GM12891 (cell line): ENCODE results near the gene TMED1.
"Not testable (repeated sequence)": the region's sequence is repeated elsewhere in the genome, so short reads cannot be mapped to it uniquely, and the experiment has no call there.

ENCODE experiments used
- DNase-seq: peaks from one replicate; pipeline ENCODE4 v3.0.0; 2011; ENCODE audit warnings: low spot score; ENCODE audit not compliant: insufficient read length
- FAIRE-seq: peaks from 2 replicates; lab custom pipeline; 2011; peaks lifted over from hg19 to GRCh38; lab: Jason Lieb, UNC
- PAX5 ChIP-seq: IDR thresholded peaks from 2 replicates; pipeline ENCODE4 v1.6.1; 2011; ENCODE audit warnings: low read length, moderate library complexity, mild to moderate bottlenecking; ENCODE audit not compliant: insufficient read depth, severe bottlenecking
- POLR2A ChIP-seq: IDR thresholded peaks from 2 replicates; pipeline ENCODE4 v1.6.1; 2011; ENCODE audit warnings: low read depth, low read length, control low read depth
- POLR2AphosphoS5 ChIP-seq: IDR thresholded peaks from 2 replicates; pipeline ENCODE4 v1.6.1; 2011; ENCODE audit warnings: low read depth, low read length, control low read depth
- POU2F2 ChIP-seq: IDR thresholded peaks from 2 replicates; pipeline ENCODE4 v1.6.1; 2011; ENCODE audit warnings: low read depth, mild to moderate bottlenecking, control low read depth, low read length, moderate library complexity
- SPI1 ChIP-seq: IDR thresholded peaks from 2 replicates; pipeline ENCODE4 v1.6.1; 2011; ENCODE audit warnings: low read depth, low read length, control low read depth
- TAF1 ChIP-seq: IDR thresholded peaks from 2 replicates; pipeline ENCODE4 v1.6.1; 2011; ENCODE audit warnings: low read depth, low read length, control low read depth

TMED1 gene

GRCh38 chr19:10872546-10873107, 36.6 kb upstream of the TMED1 start:
- TF ChIP-seq POLR2AphosphoS5 (no peak), PAX5 (no peak), TAF1 (no peak), SPI1 (no peak), POU2F2 (no peak), POLR2A (no peak)
- FAIRE-seq (no peak), DNase-seq (no peak)

DNA sequence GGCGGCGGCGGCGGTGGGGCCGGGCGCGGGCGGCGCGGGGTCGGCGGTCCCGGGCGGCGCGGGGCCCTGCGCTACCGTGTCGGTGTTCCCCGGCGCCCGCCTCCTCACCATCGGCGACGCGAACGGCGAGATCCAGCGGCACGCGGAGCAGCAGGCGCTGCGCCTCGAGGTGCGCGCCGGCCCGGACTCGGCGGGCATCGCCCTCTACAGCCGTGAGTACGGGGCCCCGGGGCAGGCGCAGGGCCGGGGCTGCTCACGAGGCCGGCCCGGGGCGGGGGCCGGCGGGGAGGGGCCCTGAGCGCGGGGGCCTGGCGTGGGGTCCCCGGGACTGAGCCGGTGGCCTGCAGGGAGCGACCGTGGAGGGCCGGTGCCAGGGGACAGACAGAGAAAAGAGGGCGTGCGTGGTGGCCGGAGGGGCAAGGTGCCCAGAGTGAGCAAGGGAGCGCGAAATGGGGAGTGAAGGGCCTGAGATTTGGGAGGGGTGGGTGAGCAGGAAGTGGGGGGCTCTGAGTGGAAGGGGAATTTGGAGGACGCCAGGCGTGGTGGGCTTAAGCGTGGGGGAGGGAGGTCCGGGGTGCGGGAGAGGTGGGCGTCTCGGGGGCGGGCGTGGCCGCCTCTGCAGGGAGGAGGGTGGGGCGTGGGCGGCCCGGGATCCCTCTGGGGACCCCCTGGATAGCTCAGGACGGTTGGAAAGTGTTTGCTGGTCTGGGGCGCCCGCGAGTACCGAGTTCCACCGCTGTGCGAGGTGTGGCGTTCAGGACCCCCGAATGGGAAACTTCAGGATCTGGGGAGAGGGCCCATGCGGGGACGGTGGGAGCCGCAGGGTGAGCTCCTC, 35.9 kb upstream of the TMED1 start:
- FAIRE-seq = peak; percentile 5
- TF ChIP-seq PAX5 (no peak), TAF1 (no peak), SPI1 (no peak), POLR2A (no peak), POLR2AphosphoS5 (no peak), POU2F2 (no peak)

DNA sequence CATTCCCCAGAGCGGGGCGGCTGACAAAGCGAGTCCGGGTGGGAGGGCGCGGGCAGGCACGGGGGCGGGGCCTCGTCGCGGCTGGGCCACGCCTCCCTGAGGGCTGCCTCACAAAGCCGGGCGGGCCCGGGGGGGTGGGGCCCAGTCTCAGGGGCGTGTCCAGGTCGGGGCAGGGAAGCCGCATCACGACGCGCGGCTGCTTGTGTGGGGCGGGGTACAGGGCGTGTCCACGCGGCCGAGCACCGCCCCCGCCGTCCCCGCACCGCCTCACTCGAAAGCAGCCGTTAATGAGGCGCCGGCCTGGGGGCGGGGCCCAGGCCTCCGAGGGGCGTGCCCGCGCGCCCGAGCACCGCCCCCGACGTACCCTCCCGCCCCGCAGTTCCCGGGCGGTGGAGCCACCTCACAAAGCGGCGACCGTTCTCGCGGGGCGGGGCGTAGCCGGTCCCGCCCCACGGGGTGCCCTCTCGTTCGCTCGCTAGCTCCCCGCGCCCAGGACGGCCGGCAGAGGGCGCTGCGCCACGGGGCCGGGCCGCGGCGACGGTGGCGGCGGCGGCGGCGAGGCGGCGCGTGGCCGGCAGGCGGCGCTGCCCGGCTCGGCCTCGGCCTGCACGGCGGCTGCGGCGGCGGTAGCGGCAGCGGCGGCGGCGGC, 35.1 kb upstream of the TMED1 start, which contains the start of gene CARM1:
Gene CARM1 (plus strand): TSS at position 599 of the 649 bp plus-strand sequence. CDS start 150 bp downstream, outside the sequence.
- DNase-seq (peak; percentile 94), FAIRE-seq (peak; percentile 99)
- TF ChIP-seq POLR2AphosphoS5 (no peak), TAF1 (no peak), PAX5 (no peak), SPI1 (no peak), POU2F2 (no peak), POLR2A (no peak)

More for the DNA sequence above, 35.9 kb upstream of the TMED1 start:
- DNase-seq = no peak

GRCh38 chr19:10870501-10870954, 34.5 kb upstream of the TMED1 start:
- DNase-seq (no peak), FAIRE-seq (no peak)
- no peak for TF ChIP-seq POLR2AphosphoS5
- TF ChIP-seq SPI1 = no peak
- TF ChIP-seq POU2F2 = no peak
- no peak for TF ChIP-seq TAF1
- TF ChIP-seq POLR2A = no peak
- no peak for TF ChIP-seq PAX5

GRCh38 chr19:10869872-10870311, 33.9 kb upstream of the TMED1 start:
- not testable (repeated sequence) for FAIRE-seq, DNase-seq

DNA sequence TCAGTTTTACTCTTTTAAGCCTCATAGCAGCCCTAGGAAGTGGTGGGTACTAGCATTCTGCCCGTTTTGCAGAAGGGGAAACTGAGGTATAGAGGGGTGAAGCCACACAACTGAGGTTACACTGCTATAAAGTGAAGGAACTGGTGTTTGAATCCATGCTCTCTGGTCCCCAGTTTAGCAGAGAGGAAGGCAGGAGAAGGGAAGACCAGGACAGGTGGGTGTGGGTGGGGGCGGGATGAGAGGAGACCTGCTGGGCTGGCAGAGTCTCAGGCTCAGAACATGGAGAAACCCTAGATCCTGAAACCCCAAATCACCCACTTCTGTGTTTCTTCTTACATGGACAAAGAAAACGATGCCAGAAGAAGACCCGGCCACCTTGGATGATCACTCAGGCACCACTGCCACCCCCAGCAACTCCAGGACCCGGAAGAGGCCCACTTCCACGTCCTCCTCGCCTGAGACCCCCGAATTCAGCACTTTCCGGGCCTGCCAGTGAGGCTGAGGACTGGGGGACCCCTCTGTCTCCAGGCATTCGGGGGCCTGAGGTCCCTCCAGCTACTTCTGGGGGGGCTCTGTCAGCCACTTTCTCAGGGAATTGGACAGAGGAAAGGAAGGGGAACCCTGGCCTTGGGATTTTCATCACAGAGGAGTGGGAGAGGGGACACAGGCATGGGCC, 33.0 kb upstream of the TMED1 start:
- DNase-seq (no peak), FAIRE-seq (no peak)
- TF ChIP-seq POLR2AphosphoS5 = no peak
- no peak for TF ChIP-seq TAF1
- no peak for TF ChIP-seq PAX5
- no peak for TF ChIP-seq POLR2A
- TF ChIP-seq POU2F2 = no peak
- TF ChIP-seq SPI1 = no peak

DNA sequence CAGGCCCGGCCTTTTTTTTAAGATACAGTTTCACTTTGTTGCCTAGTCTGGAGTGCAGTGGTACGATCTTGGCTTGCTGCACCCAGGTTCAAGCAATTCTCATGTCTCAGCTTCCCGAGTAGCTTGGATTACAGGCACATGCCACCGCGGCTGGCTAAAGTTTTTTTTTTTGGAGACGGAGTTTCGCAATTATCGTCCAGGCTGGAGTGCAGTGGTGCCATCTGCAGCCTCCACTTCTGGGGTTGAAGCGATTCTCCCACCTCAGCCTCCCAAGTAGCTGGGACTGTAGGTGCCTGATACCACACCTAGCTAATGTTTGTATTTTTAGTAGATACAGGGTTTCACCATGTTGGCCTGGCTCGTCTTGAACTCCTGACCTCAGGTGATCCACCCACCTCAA, 30.5 kb upstream of the TMED1 start:
- FAIRE-seq = no peak
- DNase-seq = no peak

DNA sequence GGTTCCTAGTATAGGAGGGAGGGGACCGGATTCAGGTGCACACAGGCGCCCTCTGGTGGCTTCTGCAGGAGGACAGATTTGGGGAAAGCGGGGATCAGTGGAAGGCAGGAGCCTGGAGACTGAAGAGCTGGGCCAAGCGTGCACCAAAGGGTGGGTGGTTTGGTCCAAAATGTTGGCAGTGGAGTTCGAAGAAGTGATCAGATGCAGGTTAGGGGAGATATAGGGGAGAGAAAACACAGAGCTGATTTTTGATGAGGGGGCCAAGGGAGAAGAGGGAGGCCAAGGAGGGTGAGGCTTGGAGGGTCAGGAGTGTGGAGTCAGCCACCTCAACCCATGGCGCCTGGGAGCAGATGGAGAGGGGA, 28.5 kb upstream of the TMED1 start:
- peak; percentile 68 for DNase-seq
- no peak for FAIRE-seq
- TF ChIP-seq SPI1 = no peak
- TF ChIP-seq POLR2A = no peak
- no peak for TF ChIP-seq PAX5
- TF ChIP-seq TAF1 = no peak
- no peak for TF ChIP-seq POU2F2

More for the DNA sequence above, 30.5 kb upstream of the TMED1 start:
- TF ChIP-seq PAX5 = no peak
- no peak for TF ChIP-seq SPI1
- no peak for TF ChIP-seq POU2F2
- no peak for TF ChIP-seq POLR2A
- TF ChIP-seq TAF1 = no peak
- TF ChIP-seq POLR2AphosphoS5 = no peak

GRCh38 chr19:10863107-10863717, 27.2 kb upstream of the TMED1 start:
- no peak for TF ChIP-seq SPI1
- no peak for TF ChIP-seq POLR2AphosphoS5
- no peak for TF ChIP-seq POLR2A
- TF ChIP-seq POU2F2 = no peak
- TF ChIP-seq PAX5 = no peak
- no peak for TF ChIP-seq TAF1
- no peak for DNase-seq
- FAIRE-seq = no peak
